ENCODE results near the gene MAP7.

- TF ChIP-seq LBX2 (CRISPR knock-in tag; IDR thresholded peaks at IDR 0.05; ENCODE audit: borderline replicate concordance) (no peak), ZNF503 (CRISPR knock-in tag; IDR thresholded peaks at IDR 0.05) (no peak), ZNF326 (CRISPR knock-in tag; IDR thresholded peaks at IDR 0.05; ENCODE audit: borderline replicate concordance) (no peak), JDP2 (CRISPR knock-in tag; IDR thresholded peaks at IDR 0.05; ENCODE audit: borderline replicate concordance) (no peak), MLX (CRISPR knock-in tag; IDR thresholded peaks at IDR 0.05) (no peak), CTCF (CRISPR knock-in tag; IDR thresholded peaks at IDR 0.05) (no peak), ZSCAN31 (CRISPR knock-in tag; IDR thresholded peaks at IDR 0.05; ENCODE audit: low read depth) (no peak), CBFB (CRISPR knock-in tag; IDR thresholded peaks at IDR 0.05) (no peak), ZFP36 (IDR thresholded peaks at IDR 0.05; ENCODE audit: borderline replicate concordance, low read depth, low read length, partially characterized antibody) (no peak), ATF5 (CRISPR knock-in tag; IDR thresholded peaks at IDR 0.05; ENCODE audit: low read depth) (no peak)
These were observed 205.8 kb downstream of the MAP7 start for GRCh38 chr6:136344420-136344819.

Data from HepG2 (cell line).